ENCODE results near the gene PTPN9.

DNA sequence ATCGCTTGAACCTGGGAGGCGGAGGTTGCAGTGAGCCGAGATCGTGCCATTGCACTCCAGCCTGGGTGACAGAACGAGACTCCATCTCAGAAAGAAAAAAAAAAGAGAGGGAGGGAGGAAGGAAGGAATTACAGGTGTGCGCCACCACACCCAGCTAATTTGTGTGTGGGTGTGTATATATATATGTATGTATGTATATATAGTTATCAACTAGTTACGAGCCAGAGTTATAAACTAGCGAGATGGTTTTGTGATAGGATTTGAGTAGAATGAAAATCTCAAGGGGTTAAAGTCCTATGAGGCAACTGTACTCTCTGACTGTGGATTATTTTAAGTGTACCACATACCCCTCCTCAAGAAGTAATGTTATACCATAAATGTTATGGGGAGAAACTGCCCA is 76.8 kb downstream of the PTPN9 start:
- TF ChIP-seq, protein P1, sequence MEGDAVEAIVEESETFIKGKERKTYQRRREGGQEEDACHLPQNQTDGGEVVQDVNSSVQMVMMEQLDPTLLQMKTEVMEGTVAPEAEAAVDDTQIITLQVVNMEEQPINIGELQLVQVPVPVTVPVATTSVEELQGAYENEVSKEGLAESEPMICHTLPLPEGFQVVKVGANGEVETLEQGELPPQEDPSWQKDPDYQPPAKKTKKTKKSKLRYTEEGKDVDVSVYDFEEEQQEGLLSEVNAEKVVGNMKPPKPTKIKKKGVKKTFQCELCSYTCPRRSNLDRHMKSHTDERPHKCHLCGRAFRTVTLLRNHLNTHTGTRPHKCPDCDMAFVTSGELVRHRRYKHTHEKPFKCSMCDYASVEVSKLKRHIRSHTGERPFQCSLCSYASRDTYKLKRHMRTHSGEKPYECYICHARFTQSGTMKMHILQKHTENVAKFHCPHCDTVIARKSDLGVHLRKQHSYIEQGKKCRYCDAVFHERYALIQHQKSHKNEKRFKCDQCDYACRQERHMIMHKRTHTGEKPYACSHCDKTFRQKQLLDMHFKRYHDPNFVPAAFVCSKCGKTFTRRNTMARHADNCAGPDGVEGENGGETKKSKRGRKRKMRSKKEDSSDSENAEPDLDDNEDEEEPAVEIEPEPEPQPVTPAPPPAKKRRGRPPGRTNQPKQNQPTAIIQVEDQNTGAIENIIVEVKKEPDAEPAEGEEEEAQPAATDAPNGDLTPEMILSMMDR (IDR thresholded peaks at IDR 0.05; ENCODE audit: low read depth, low read length) = no peak
- TF ChIP-seq EZH2phosphoT487 (IDR thresholded peaks at IDR 0.05; ENCODE audit: low read depth) = no peak

Measured in OCI-LY3 (cell line).